Muscle layer of colon (tissue), 2 donors: Measurements from ENCODE around the gene TUBA3E.
"Not testable (repeated sequence)": the region's sequence is repeated elsewhere in the genome, so short reads cannot be mapped to it uniquely, and the experiment has no call there.

Source experiments
- H3K27ac ChIP-seq: one replicate; pipeline ENCODE4 v1.7.0; 2013; ENCODE audit warnings: low read depth, mild to moderate bottlenecking, low read length, moderate library complexity
- H3K27me3 ChIP-seq, 2 donors: one replicate each; pipeline ENCODE4 v1.7.0; 2013; ENCODE audit warnings: low read length in 2 of 2, mild to moderate bottlenecking in 2 of 2; ENCODE audit not compliant: insufficient read depth in 2 of 2, control insufficient read depth in 1 of 2
- H3K36me3 ChIP-seq: one replicate; pipeline ENCODE4 v1.7.0; 2013; ENCODE audit warnings: mild to moderate bottlenecking, low read length; ENCODE audit not compliant: insufficient read depth
- H3K4me1 ChIP-seq: one replicate; pipeline ENCODE4 v1.7.0; 2013; ENCODE audit warnings: mild to moderate bottlenecking, low read length; ENCODE audit not compliant: insufficient read depth
- H3K4me3 ChIP-seq, 2 donors: one replicate each; pipeline ENCODE4 v1.7.0; 2013; ENCODE audit warnings: low read length in 2 of 2, low read depth in 1 of 2, mild to moderate bottlenecking in 1 of 2, moderate library complexity in 1 of 2
- H3K9ac ChIP-seq: one replicate; pipeline ENCODE4 v1.7.0; 2013; ENCODE audit warnings: low read length
- H3K9me3 ChIP-seq: one replicate; pipeline ENCODE4 v1.7.0; 2013; ENCODE audit warnings: mild to moderate bottlenecking, low read length
- donor health status: abdominal sarcoma.
- donor health status: Adenocarcinoma of cecum.

The TUBA3E gene

DNA sequence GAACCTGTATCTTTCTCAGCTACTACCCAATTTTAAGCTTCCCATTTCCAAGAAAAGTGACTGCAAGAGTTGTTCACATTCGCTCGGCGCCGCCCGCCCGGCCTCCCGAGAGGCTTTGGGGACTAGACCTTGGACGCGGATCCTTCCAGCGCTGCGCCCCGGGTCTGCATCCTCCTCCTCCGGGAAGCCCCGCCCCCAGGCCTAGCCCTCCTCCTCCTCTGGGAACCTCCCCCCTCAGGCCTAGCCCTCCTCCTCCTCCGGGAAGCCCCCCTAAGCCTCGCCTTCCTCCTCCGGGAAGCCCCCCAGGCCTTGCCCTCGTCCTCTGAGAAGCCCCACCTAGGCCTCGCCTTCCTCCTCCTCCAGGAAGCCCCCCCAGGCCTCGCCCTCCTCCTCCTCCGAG is 29.8 kb upstream of the TUBA3E start:
- not testable (repeated sequence) for H3K4me1 ChIP-seq, H3K36me3 ChIP-seq, H3K27me3 ChIP-seq, H3K4me3 ChIP-seq, H3K27ac ChIP-seq, H3K9me3 ChIP-seq, H3K9ac ChIP-seq

DNA sequence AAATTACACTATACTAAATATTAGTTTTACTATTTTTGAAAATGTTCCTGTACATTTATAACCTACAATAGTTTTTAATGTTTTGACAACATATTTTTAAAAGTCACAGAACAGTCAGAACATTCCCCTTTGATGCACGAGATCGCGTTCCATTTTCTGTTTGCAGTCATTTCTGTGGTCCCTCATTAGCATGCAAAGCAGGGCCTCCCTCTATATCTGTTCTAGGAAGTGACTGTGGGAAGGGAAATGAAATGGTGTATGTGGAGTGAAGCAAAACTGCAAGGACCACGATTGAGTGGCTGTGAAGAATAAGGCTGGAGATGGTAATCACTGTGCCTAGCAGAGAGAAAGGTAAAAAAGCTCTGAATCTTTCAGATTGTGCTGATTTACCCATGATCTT is 24.3 kb upstream of the TUBA3E start:
- not testable (repeated sequence) for H3K4me1 ChIP-seq, H3K27ac ChIP-seq, H3K9me3 ChIP-seq, H3K27me3 ChIP-seq, H3K36me3 ChIP-seq, H3K9ac ChIP-seq, H3K4me3 ChIP-seq

DNA sequence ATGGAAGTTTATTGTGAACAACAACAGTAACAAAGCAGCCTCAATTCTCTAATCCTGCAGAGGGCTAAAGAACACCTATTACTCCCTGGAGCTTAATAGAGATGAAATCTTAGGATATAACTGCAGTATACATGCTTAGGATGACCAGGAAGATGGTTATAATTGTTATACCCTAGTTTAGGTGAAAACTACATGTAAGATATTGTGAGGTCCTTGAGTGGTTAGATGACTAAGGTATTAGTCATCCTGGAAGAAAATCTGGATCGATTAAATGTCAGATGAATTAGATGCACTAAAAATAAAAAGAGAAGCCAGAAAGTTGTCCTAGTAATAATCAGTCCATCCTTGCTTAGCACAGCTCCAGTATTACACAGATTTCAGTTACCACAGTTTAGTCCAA is 22.3 kb upstream of the TUBA3E start:
- H3K4me1 ChIP-seq: not testable (repeated sequence)

DNA sequence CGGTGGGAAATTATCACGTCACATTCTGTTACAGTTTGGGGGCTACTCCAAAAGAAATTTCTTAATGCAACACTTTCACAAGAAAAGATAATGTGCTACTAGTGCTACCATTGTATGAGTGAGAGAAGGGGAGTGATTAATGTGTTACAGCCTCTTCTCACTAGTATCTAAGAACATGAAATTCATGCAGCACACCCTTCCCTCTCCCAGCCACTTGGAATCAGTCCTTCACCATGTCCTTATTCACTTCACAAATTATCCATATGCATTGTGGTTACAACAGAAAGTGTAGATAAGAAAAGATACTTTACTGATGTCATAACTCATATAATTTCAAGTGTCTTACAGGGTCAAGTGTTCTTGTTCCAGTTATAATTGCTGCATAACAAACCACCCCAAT is 20.9 kb upstream of the TUBA3E start:
- H3K9me3 ChIP-seq, H3K27me3 ChIP-seq, H3K9ac ChIP-seq, H3K4me3 ChIP-seq, H3K36me3 ChIP-seq, H3K27ac ChIP-seq, H3K4me1 ChIP-seq: not testable (repeated sequence)

More for the DNA sequence above, 22.3 kb upstream of the TUBA3E start:
- not testable (repeated sequence) for H3K4me3 ChIP-seq, H3K27ac ChIP-seq, H3K27me3 ChIP-seq, H3K9ac ChIP-seq, H3K36me3 ChIP-seq, H3K9me3 ChIP-seq

DNA sequence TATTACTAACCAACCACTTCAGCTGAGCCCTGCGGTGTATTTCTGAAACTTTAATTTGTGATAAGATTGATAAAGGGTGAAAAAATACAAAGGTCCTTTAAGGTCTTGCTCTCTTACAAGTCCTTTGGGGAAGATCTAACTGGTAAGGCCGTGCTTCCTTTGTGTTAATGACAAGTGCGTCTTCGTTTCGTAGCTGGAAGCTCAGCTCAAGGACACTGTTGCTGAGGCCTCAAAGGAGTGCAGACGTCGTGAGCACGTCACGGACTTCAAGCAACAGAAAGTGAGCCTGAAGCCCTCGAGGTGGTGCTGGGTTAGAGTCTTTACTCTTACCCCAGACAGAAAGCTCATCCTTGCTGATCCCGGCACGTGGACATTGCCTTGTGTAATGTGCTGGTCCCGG is 8.8 kb upstream of the TUBA3E start:
- not testable (repeated sequence) for H3K9ac ChIP-seq, H3K36me3 ChIP-seq, H3K4me1 ChIP-seq, H3K4me3 ChIP-seq, H3K9me3 ChIP-seq, H3K27ac ChIP-seq, H3K27me3 ChIP-seq

DNA sequence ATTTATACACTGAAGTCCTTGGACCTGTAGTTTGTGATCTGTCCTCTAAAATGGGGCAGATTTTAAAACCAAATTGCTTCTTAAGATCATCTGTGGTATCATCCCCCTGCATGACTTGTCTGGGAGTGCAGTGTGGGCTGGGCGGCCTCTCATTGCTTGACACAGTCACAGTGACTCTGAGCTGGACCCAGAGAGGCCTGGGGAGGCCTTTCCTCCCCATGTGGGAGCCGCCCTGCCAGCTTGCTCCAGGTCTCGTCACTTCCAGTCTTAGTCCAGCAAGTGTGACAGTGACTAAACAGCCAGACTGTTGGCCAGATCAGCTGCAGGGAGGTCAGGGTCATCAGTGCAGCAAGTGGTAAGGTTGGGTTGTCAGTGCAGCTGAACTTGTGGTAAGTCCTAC is 4.9 kb upstream of the TUBA3E start:
- H3K4me3 ChIP-seq, H3K36me3 ChIP-seq, H3K27me3 ChIP-seq, H3K27ac ChIP-seq, H3K9ac ChIP-seq, H3K4me1 ChIP-seq, H3K9me3 ChIP-seq: not testable (repeated sequence)

DNA sequence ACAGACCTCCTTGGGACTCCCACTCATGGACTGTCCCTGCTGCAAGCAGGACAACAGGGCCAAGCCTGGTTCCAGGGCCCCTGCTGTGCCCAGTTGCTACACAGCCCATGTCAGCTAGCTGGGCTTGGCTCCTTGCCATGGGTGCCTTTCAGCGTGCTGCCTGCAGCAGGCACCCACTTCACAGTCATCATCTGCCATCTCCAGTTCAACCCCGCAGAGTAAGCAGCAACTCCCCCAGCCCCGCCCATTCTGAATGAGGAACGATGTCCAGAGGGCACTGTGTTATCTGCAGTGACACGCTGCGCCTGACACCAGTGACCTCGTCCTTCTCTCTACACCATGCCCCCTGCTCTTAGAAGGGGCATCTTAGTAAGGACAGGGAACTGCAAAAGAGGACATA is 4.3 kb upstream of the TUBA3E start:
- H3K36me3 ChIP-seq, H3K27me3 ChIP-seq, H3K4me3 ChIP-seq, H3K4me1 ChIP-seq, H3K9ac ChIP-seq, H3K27ac ChIP-seq, H3K9me3 ChIP-seq: not testable (repeated sequence)

DNA sequence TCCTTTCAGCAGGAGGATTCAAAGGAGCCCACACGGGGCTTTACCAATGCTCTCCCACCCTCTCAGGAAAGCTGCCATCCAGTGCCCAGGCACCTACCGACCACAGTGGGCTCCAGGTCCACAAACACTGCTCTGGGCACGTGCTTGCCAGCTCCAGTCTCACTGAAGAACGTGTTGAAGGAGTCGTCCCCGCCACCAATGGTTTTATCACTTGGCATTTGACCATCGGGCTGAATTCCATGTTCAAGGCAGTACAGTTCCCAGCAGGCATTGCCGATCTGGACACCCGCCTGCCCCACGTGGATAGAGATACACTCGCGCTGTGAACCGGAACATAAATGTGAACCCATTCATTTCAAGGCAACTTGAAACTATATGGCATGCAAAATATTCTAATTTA is 2.2 kb downstream of the TUBA3E start:
- H3K36me3 ChIP-seq, H3K4me3 ChIP-seq, H3K9me3 ChIP-seq, H3K4me1 ChIP-seq, H3K27ac ChIP-seq, H3K9ac ChIP-seq, H3K27me3 ChIP-seq: not testable (repeated sequence)

DNA sequence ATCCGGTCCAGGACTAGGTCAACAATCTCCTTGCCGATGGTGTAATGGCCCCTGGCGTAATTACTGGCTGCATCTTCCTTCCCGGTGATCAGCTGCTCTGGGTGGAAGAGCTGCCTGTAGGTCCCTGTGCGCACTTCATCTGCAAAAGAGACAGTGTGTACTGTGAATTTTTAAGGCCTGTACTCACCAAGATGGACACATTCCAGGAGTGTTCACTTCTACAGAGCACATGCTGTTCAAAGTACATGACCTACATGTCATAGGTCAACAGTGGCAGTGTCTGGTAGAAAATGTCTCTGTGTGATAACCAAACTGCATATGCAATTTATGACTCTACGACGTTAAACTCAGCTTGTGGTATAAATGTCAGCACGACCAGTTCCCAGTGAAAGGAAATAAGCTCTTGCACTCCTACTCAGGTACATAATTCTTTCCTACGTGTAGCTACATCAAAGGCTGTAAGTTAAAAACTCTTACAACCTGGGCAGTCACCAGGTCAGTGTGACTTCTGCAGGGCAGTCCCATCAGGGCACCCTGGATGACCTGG is 3.1 kb downstream of the TUBA3E start:
- not testable (repeated sequence) for H3K9me3 ChIP-seq, H3K27ac ChIP-seq, H3K27me3 ChIP-seq, H3K36me3 ChIP-seq, H3K4me1 ChIP-seq, H3K4me3 ChIP-seq, H3K9ac ChIP-seq

DNA sequence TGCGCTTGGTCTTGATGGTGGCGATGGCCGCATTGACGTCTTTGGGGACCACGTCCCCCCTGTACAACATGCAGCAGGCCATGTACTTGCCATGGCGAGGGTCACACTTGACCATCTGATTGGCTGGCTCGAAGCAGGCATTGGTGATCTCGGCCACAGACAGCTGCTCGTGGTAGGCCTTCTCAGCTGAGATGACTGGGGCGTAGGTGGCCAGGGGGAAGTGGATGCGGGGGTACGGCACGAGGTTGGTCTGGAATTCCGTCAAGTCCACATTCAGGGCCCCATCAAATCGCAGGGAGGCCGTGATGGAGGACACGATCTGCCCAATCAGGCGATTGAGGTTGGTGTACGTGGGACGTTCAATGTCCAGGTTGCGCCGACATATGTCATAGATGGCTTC is 4.4 kb downstream of the TUBA3E start:
- H3K27ac ChIP-seq, H3K9me3 ChIP-seq, H3K4me3 ChIP-seq, H3K27me3 ChIP-seq, H3K9ac ChIP-seq, H3K36me3 ChIP-seq, H3K4me1 ChIP-seq: not testable (repeated sequence)

DNA sequence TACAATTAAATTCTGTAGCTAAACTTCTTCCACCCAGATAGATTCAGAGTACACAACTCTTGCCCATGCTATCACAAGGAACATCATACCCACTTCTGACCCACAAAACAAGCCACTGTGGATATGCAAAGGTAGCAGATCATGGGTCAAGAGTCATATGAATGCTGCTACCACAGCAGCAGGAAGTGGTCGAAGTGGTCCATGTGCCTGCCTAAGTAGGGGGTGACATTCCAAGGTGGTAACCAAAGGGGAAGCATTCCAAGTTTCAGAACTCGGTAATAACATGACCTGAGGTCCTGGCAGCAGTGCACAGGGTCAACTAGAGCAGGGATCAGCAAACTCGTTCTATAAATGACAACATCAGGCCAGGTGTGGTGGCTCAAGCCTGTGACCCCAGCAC is 5.8 kb downstream of the TUBA3E start:
- not testable (repeated sequence) for H3K27ac ChIP-seq, H3K4me3 ChIP-seq, H3K9me3 ChIP-seq, H3K36me3 ChIP-seq, H3K27me3 ChIP-seq, H3K9ac ChIP-seq, H3K4me1 ChIP-seq

DNA sequence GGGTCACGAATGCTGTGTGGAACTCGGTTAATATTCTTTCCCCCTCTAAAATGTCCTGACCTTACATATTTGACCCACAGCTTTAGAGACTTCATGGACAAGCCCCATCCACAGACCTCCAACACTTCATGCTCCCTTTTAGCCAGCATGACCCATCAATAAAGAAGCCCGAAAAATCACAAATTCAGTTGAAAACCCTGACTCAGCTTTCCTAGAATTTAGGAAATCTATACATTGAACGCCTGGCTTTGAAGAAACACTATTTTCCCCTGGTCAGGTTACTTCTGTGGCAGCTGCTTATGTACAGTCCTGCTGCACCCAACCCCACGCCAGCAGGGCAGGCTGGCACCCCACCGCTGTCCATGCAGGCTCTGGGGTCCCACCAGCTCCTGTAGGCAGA is 6.9 kb downstream of the TUBA3E start:
- H3K9me3 ChIP-seq, H3K9ac ChIP-seq, H3K4me1 ChIP-seq, H3K36me3 ChIP-seq, H3K27ac ChIP-seq, H3K27me3 ChIP-seq, H3K4me3 ChIP-seq: not testable (repeated sequence)

DNA sequence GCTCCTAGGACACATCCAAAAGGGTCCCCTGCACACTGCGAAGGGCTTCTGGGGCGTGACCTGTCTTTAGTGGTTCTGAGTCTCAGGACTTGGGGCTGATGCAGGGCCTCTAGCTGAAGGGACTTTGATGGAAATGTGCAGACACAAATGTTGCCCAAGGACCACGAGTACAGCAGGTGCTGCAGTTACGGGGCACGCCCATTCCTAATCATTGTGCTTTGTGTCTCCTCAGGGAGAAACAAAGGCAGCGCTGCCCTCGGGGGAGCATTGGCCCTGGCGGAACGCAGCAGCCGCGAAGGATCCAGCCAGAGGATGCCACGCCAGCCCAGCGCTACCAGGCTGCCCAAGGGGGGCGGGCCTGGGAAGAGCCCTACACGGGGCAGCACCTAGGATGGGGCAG is 8.0 kb downstream of the TUBA3E start:
- H3K9me3 ChIP-seq: no peaks in the 10 kb centered on the region
- no peak overlapping the region for H3K4me3 ChIP-seq
- H3K36me3 ChIP-seq: no peaks in the 10 kb centered on the region

More for the DNA sequence above, 8.0 kb downstream of the TUBA3E start:
- Histone ChIP-seq H3K27me3 (no peaks in the 10 kb centered on the region), H3K9ac (no peak overlapping the region), H3K27ac (no peak overlapping the region), H3K4me1 (no peaks in the 10 kb centered on the region)
